ENCODE results near the gene KPTN. TPM values are rescaled to one million over a fixed set of nuclear protein-coding genes. Genes with fewer than 3 reads are reported as not detected.

Gene KPTN
- total and polyA plus RNA-seq, 2 of the 8 experiments (the other 6 are each of a cell fraction or from before 2014, with no cell fraction given) = 23.6 to 31.3 TPM

DNA sequence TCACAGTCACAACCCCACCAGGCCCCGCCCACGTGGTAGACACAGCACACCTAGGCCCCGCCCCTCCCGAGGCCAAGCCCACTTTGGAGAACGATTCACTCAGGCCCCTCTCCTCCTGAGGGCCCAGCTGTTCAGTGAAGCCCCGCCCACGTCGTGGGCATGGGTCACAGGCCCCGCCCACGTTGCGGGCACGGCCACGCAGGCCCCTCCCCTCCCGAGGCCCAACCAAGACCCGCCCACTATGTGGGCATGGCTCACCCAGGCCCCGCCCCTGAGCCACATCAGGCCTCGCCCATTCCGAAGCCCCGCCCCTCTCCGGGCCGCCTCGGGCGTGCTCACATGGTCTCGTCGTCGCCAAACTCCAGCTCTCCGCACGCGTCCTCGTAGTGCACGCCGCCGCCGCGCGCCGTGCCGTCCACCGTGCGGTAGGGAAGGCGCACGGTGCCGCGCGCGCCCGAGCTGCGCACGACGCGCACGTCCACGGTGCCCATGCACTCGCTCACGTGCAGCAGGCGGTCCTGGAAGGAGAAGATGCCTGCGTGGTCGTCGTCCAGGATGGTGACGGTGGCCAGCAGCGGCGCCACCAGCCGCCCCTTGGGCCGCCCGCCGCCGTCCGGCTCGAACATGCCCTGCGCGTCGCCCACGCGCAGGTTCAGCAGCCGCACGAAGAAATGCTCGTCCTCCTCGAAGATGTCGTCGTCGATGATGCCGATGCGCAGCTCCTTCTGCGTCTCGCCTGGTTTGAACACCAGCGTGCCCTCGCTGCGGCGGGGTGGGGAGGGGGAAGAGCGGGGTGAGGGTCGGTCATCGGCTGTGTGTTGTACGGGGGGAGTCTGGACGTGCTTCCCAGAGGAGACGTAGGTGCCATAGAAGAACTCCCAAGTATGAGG lies 36.3 kb downstream of the KPTN start:
- Histone ChIP-seq H3K9ac (replicated peaks in 1 of 4; ENCODE audit: extremely low read depth in 1 of 4, low read depth in 3 of 4, low read length in 3 of 4) (peak overlapping the region in 1 of 4 experiments; percentile 6; a peak in 3 of 7 replicates), H4K20me1 (replicated peaks in 1 of 2; ENCODE audit: control insufficient read depth in 1 of 2, insufficient read depth in 2 of 2, low read length in 2 of 2) (peaks cover 2 to 19% of the 10 kb centered on the region in 2 experiments), H2BK120ac (replicated peaks; ENCODE audit: low read depth, low read length) (no peak overlapping the region), H2BK15ac (ENCODE audit: low read length) (peak overlapping the region; percentile 83; the same call in 1 of the 2 replicates), H3K18ac (ENCODE audit: extremely low read depth, low read length) (peak overlapping the region; percentile 76; the same call in 1 of the 2 replicates), H3K9me3 (ENCODE audit: insufficient read depth in 2 of 2, low read depth in 1 of 2, low read length in 1 of 2) (no peaks in the 10 kb centered on the region), H3K4me1 (replicated peaks in 1 of 4; ENCODE audit: control insufficient read depth in 3 of 4, insufficient read depth in 4 of 4, low read length in 3 of 4) (peaks cover 7 to 18% (median 11%) of the 10 kb centered on the region in 4 experiments), H3K36me3 (ENCODE audit: control insufficient read depth in 2 of 4, insufficient read depth in 4 of 4, low read length in 3 of 4) (no peaks in the 10 kb centered on the region), H3K27me3 (replicated peaks in 1 of 4; ENCODE audit: control insufficient read depth in 3 of 4, extremely low read depth in 1 of 4, insufficient read depth in 3 of 4, low read length in 3 of 4) (peaks cover 0 to 9% (median 9%) of the 10 kb centered on the region in 4 experiments; a peak in 5 of 7 replicates), H4K5ac (ENCODE audit: insufficient read length, low read depth, low read length) (peak overlapping the region; percentile 21), H3K4me2 (ENCODE audit: insufficient read depth in 1 of 2, low read depth in 2 of 2, low read length in 2 of 2) (peak overlapping the region; percentile 79 to 89), H2BK20ac (ENCODE audit: low read length) (no peak overlapping the region), H3K23ac (ENCODE audit: insufficient read length) (no peak overlapping the region), H3K23me2 (ENCODE audit: low read depth, low read length) (peaks cover 18% of the 10 kb centered on the region; the same call in 1 of the 2 replicates), H4K8ac (ENCODE audit: extremely low read depth, insufficient read depth, low read length) (peak overlapping the region; percentile 91), H3K4me3 (ENCODE audit: extremely low read depth in 1 of 4, insufficient read depth in 2 of 4, low read depth in 3 of 4, low read length in 4 of 4) (peak overlapping the region; percentile 56 to 79 (median 70)), H2AFZ (ENCODE audit: low read length) (no peak overlapping the region), H2BK12ac (ENCODE audit: low read depth, low read length) (no peak overlapping the region), H3K4ac (replicated peaks; ENCODE audit: insufficient read length, low read depth, low read length) (peak overlapping the region; percentile 85), H3K79me2 (ENCODE audit: control insufficient read depth in 1 of 2, insufficient read depth in 2 of 2, low read length in 2 of 2) (no peaks in the 10 kb centered on the region), H3K79me1 (ENCODE audit: low read depth, low read length) (no peaks in the 10 kb centered on the region; the same call in 1 of the 2 replicates), H4K91ac (replicated peaks; ENCODE audit: insufficient read length, low read length) (peak overlapping the region; percentile 100), H3K14ac (ENCODE audit: insufficient read length) (no peak overlapping the region), H3K27ac (ENCODE audit: low read depth, low read length) (peak overlapping the region; percentile 56; the same call in 1 of the 2 replicates), H2BK5ac (ENCODE audit: low read depth, low read length) (peak overlapping the region; percentile 94), H2AK5ac (ENCODE audit: low read depth, low read length) (0 out of 2 replicates have a peak overlapping the region, but pooled peaks have one; percentile 5), H3K56ac (replicated peaks; ENCODE audit: insufficient read length, low read depth, low read length) (no peak overlapping the region)
- ChIA-PET CTCF (ENCODE audit: partially characterized antibody) (interaction anchor here (0.8 to 24.5 kb wide), 9 partner anchors 11 to 260 kb away, joined by 3 to 436 read pairs (median 7); partner anchors contain the start of genes EHD2 and KPTN), POLR2A (ENCODE audit: partially characterized antibody) (interaction anchor here (0.6 to 3.8 kb wide), 22 partner anchors 8 to 318 kb away, joined by 3 to 29 read pairs (median 4); partner anchors contain the start of genes DHX34, KPTN and SLC8A2)
- DNase-seq (ENCODE audit: low read depth in 1 of 2, low spot score in 2 of 2) = peak; percentile 95 to 100
- WGBS, 2 experiments (ENCODE audit: extremely low coverage in 1 of 2, insufficient coverage in 1 of 2, insufficient read length in 1 of 2, insufficient replicate concordance in 2 of 2, low coverage in 1 of 2, low lambda C conversion rate in 2 of 2, missing lambda C conversion rate in 1 of 2) = 2% methylated on average over 55 of the region's 95 CpGs; no CpG with 5 or more reads in 1 of the 2 experiments
- FAIRE-seq = peak; percentile 69
- TF ChIP-seq SIX5 (IDR thresholded peaks at IDR 0.05; ENCODE audit: low read depth, low read length) (no peak), POLR2A (IDR thresholded peaks at IDR 0.05; ENCODE audit: control extremely low read depth in 1 of 2, low read depth in 2 of 2, low read length in 2 of 2) (no peak), RFX5 (IDR thresholded peaks at IDR 0.05; ENCODE audit: borderline replicate concordance, low read depth, low read length) (no peak), TBP (IDR thresholded peaks at IDR 0.05; ENCODE audit: low read depth, low read length) (no peak; the same call in 1 of the 2 replicates), CTCF (IDR thresholded peaks at IDR 0.05; ENCODE audit: control extremely low read depth in 1 of 3, insufficient read depth in 1 of 3, low read depth in 1 of 3, low read length in 3 of 3) (peak in 1 of 3 experiments; percentile 0; a peak in 1 of 4 replicates), EGR1 (IDR thresholded peaks at IDR 0.05; ENCODE audit: borderline replicate concordance, low read depth, low read length) (0 out of 2 replicates have a peak, but pooled peaks have one; percentile 38), BCL11A (IDR thresholded peaks at IDR 0.05; ENCODE audit: low read depth in 2 of 2, low read length in 2 of 2) (no peak)

Data from H1 (cell line).